GM12891 (cell line): ENCODE measurements around the gene ATP13A2.

Experiments
- PAX5 ChIP-seq: IDR thresholded peaks from 2 replicates; pipeline ENCODE4 v1.6.1; 2011; ENCODE audit warnings: low read length, moderate library complexity, mild to moderate bottlenecking; ENCODE audit not compliant: insufficient read depth, severe bottlenecking
- POLR2A ChIP-seq: IDR thresholded peaks from 2 replicates; pipeline ENCODE4 v1.6.1; 2011; ENCODE audit warnings: low read depth, low read length, control low read depth
- POLR2AphosphoS5 ChIP-seq: IDR thresholded peaks from 2 replicates; pipeline ENCODE4 v1.6.1; 2011; ENCODE audit warnings: low read depth, low read length, control low read depth
- SPI1 ChIP-seq: IDR thresholded peaks from 2 replicates; pipeline ENCODE4 v1.6.1; 2011; ENCODE audit warnings: low read depth, low read length, control low read depth
- TAF1 ChIP-seq: IDR thresholded peaks from 2 replicates; pipeline ENCODE4 v1.6.1; 2011; ENCODE audit warnings: low read depth, low read length, control low read depth

GRCh38 chr1:17007121-17007520 is 4.6 kb downstream of the ATP13A2 start:
- TF ChIP-seq POLR2A (no peak), POLR2AphosphoS5 (no peak), PAX5 (no peak), TAF1 (no peak), SPI1 (no peak)
